Testis (tissue), 3 donors: Measurements from ENCODE around the gene HIP1. TPM values are rescaled to one million over a fixed set of nuclear protein-coding genes. Genes with fewer than 3 reads are reported as not detected.
"Not testable (repeated sequence)": the region's sequence is repeated elsewhere in the genome, so short reads cannot be mapped to it uniquely, and the experiment has no call there.

ENCODE experiments used
- DNase-seq: peaks from one replicate; pipeline ENCODE4 v3.0.0-alpha.2; 2019
- H3K27ac ChIP-seq, 2 donors: fragments of 200-600 bp; sonication (generic); one replicate each; pipeline ENCODE4 v1.5.1; 2019
- H3K27me3 ChIP-seq: fragments of 200-600 bp; sonication (generic); one replicate; pipeline ENCODE4 v1.5.1; 2019
- H3K36me3 ChIP-seq: fragments of 200-600 bp; sonication (generic); one replicate; pipeline ENCODE4 v1.5.1; 2017; ENCODE audit warnings: low read depth; ENCODE audit errors: missing control alignments
- H3K4me1 ChIP-seq: fragments of 200-600 bp; sonication (generic); one replicate; pipeline ENCODE4 v1.5.1; 2019
- H3K4me3 ChIP-seq, 2 donors: fragments of 200-600 bp; sonication (generic); one replicate each; pipeline ENCODE4 v1.5.1; 2017 to 2019
- H3K9me3 ChIP-seq: fragments of 200-600 bp; sonication (generic); one replicate; pipeline ENCODE4 v1.5.1; 2017
- POLR2A ChIP-seq: fragments of 450-650 bp; IDR thresholded peaks from one replicate; pipeline ENCODE4 v1.6.1; 2017; ENCODE audit warnings: antibody characterized with exemption, mild to moderate bottlenecking, moderate library complexity
- WGBS, 2 donors: methylation state at CpG; one replicate each; pipeline ENCODE4 v1.1.5; 2018; 5-methylcytosine and 5-hydroxymethylcytosine counted together
- intact Hi-C: fragments of 100-400 bp; cut with DNase I; formaldehyde crosslinking; loops from one replicate; pipeline ENCODE4 v1.15.1; 2023; ENCODE audit warnings: low total_unique reads
- polyA plus RNA-seq: library from polyadenylated mRNA; stranded (reverse); fragments of 350-450 nt; fragmentation: Illumina TruSeq; extraction: RNeasy Lipid Tissue Mini Kit (QIAGEN cat#74804); gene quantifications from one replicate; pipeline ENCODE4 v1.2.3, GENCODE V29; 2014; ENCODE audit warnings: low read depth, low replicate concordance; ENCODE audit not compliant: insufficient read depth
- total RNA-seq, 2 donors: library from RNA; depleted of rRNA; stranded (reverse); fragments of >200 nt; gene quantifications; one replicate each; pipeline ENCODE4 v1.2.3, GENCODE V29; 2016
- TF ChIP-seq, protein P1 (sequence below), 3 experiments: fragments of 450-650 bp in 2 of 3; fragments of 200-600 bp in 1 of 3; sonication (generic) in 1 of 3; IDR thresholded peaks; one replicate each; pipeline ENCODE4 v1.5.1; 2016 to 2019; ENCODE audit warnings: antibody characterized with exemption in 3 of 3, mild to moderate bottlenecking in 2 of 3, moderate library complexity in 1 of 3

Gene HIP1
- total and polyA plus RNA-seq, 3 donors from 2014 or later: 43.5 to 85.4 (median 68.0) TPM

- 96% methylated on average over 4 of the region's 4 CpGs for WGBS, 2 donors
- no peak for DNase-seq
- peaks cover 3% of the 10 kb centered on the region for H3K4me1 ChIP-seq
- H3K27me3 ChIP-seq: no peaks in the 10 kb centered on the region
- no peaks in the 10 kb centered on the region for H3K36me3 ChIP-seq
- no peak overlapping the region for H3K4me3 ChIP-seq
- intact Hi-C loops: no loop called here
- H3K27ac ChIP-seq: no peak overlapping the region
- TF ChIP-seq, protein P1, sequence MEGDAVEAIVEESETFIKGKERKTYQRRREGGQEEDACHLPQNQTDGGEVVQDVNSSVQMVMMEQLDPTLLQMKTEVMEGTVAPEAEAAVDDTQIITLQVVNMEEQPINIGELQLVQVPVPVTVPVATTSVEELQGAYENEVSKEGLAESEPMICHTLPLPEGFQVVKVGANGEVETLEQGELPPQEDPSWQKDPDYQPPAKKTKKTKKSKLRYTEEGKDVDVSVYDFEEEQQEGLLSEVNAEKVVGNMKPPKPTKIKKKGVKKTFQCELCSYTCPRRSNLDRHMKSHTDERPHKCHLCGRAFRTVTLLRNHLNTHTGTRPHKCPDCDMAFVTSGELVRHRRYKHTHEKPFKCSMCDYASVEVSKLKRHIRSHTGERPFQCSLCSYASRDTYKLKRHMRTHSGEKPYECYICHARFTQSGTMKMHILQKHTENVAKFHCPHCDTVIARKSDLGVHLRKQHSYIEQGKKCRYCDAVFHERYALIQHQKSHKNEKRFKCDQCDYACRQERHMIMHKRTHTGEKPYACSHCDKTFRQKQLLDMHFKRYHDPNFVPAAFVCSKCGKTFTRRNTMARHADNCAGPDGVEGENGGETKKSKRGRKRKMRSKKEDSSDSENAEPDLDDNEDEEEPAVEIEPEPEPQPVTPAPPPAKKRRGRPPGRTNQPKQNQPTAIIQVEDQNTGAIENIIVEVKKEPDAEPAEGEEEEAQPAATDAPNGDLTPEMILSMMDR (IDR thresholded peaks at IDR 0.05): no peak
- no peak for TF ChIP-seq POLR2A
- H3K9me3 ChIP-seq: no peaks in the 10 kb centered on the region
Observed at GRCh38 chr7:75532639-75533038, 206.1 kb downstream of the HIP1 start.

DNA sequence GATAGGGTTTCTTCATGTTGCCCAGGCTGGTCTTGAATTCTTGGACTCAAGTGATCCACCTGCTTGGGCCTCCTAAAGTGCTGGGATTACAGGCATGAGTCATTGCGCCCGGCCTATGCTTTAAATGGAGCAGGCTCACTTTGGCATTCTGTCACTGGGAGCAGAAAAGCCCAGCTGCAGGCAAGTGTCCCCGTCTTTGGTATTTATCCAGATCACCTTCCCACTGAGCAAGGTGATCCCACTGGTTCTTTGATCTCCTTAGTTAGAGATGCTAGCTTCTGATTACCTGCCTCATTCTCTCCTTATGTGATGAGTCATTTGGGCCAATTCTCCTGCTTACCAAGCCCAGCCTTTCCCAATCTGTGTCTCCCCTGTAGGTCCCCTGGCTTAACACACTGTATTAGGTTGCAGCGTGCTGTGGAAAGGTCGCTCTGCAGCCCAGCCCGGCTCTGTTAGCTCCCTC lies 207.4 kb downstream of the HIP1 start:
- no peak for TF ChIP-seq POLR2A
- TF ChIP-seq, protein P1 (IDR thresholded peaks at IDR 0.05): no peak
- no peak for DNase-seq
- 60 to 66% methylated on average over 6 of the region's 6 CpGs for WGBS, 2 donors
- H3K9me3 ChIP-seq: no peaks in the 10 kb centered on the region
- no peak overlapping the region for H3K27ac ChIP-seq
- H3K36me3 ChIP-seq: no peaks in the 10 kb centered on the region
- H3K4me1 ChIP-seq: peaks cover 8% of the 10 kb centered on the region
- intact Hi-C loops: no loop called here
- H3K27me3 ChIP-seq: no peaks in the 10 kb centered on the region
- no peak overlapping the region for H3K4me3 ChIP-seq

- Histone ChIP-seq H3K27ac (peak overlapping the region; percentile 77 to 78), H3K4me3 (peak overlapping the region; percentile 93 to 94), H3K4me1 (peaks cover 14% of the 10 kb centered on the region)
- H3K36me3 ChIP-seq, intact Hi-C loops, H3K9me3 ChIP-seq, H3K27me3 ChIP-seq: not testable (repeated sequence)
- DNase-seq: peak; percentile 17
- WGBS, 2 donors: 0% methylated on average over 26 to 37 of the region's 37 CpGs
Observed at GRCh38 chr7:75527224-75527722, 211.5 kb downstream of the HIP1 start.

DNA sequence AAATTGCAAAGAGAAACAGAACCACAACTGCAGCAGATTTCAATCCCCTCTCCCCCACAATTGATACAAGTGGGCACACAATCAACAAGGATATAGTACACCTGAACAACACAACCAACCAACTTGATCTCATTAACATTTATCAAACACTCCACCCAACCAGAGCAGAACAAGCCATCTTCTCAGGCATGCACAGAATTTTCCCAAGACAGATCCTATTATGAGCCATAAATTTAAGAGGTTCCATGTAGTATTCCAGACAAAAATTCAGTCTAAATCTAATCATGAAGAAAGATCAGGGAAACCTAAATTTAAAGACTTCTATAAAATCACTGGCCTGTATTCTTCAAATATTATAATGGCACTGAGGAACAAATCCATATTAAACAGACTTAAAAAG lies 217.0 kb downstream of the HIP1 start:
- H3K27me3 ChIP-seq, H3K9me3 ChIP-seq, H3K4me3 ChIP-seq, H3K4me1 ChIP-seq, H3K27ac ChIP-seq, DNase-seq, H3K36me3 ChIP-seq, intact Hi-C loops: not testable (repeated sequence)

DNA sequence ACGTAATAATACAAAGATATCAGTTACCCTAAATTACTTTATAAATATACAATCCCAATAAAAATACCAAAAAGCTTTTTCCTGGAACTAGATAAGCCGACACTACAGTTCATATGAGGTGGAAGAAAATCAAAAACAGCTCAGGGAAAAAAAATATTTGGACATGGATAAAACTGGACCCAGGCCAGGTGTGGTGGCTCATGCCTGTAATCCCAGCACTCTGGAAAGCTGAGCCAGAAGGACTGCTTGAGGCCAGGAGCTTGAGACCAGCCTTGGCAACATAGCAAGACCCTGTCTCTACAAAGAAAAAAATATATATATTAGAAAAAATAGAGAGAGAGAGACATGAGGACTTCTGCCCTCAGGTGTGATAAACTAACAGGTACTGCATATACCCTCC lies 219.9 kb downstream of the HIP1 start:
- H3K9me3 ChIP-seq, H3K4me1 ChIP-seq, intact Hi-C loops, H3K27ac ChIP-seq, H3K4me3 ChIP-seq, H3K27me3 ChIP-seq, DNase-seq, H3K36me3 ChIP-seq: not testable (repeated sequence)
- WGBS, 2 donors: 61 to 89% methylated on average over 2 of the region's 2 CpGs

GRCh38 chr7:75509033-75509432 lies 229.7 kb downstream of the HIP1 start:
- H3K27ac ChIP-seq, H3K27me3 ChIP-seq, DNase-seq, H3K4me1 ChIP-seq, H3K36me3 ChIP-seq, intact Hi-C loops, H3K9me3 ChIP-seq, H3K4me3 ChIP-seq: not testable (repeated sequence)
- 80% methylated on average over 1 of the region's 4 CpGs; no CpG with 5 or more reads in 1 of the 2 donors for WGBS, 2 donors

- H3K4me1 ChIP-seq, H3K27ac ChIP-seq, DNase-seq, H3K36me3 ChIP-seq, intact Hi-C loops, H3K4me3 ChIP-seq, H3K27me3 ChIP-seq, H3K9me3 ChIP-seq: not testable (repeated sequence)
- WGBS, 2 donors: 86% methylated on average over 6 of the region's 6 CpGs
Observed at GRCh38 chr7:75492020-75492419, 246.7 kb downstream of the HIP1 start, which contains the start of gene SPDYE5. Gene SPDYE5 (plus strand): TSS chr7:75492320. CDS start chr7:75494048, 1,728 bp downstream.
